HL-60/S4 (cell line): ENCODE data around the gene ADAR.
"Not testable (repeated sequence)": the region's sequence is repeated elsewhere in the genome, so short reads cannot be mapped to it uniquely, and the experiment has no call there.

Experiments
- in situ Hi-C: fragments of 300-500 bp; cut with MboI; formaldehyde crosslinking; loops from 2 replicates; pipeline ENCODE4 v1.14.3; 2022; ENCODE audit warnings: low sequenced_read_pairs

Gene ADAR, protein sequence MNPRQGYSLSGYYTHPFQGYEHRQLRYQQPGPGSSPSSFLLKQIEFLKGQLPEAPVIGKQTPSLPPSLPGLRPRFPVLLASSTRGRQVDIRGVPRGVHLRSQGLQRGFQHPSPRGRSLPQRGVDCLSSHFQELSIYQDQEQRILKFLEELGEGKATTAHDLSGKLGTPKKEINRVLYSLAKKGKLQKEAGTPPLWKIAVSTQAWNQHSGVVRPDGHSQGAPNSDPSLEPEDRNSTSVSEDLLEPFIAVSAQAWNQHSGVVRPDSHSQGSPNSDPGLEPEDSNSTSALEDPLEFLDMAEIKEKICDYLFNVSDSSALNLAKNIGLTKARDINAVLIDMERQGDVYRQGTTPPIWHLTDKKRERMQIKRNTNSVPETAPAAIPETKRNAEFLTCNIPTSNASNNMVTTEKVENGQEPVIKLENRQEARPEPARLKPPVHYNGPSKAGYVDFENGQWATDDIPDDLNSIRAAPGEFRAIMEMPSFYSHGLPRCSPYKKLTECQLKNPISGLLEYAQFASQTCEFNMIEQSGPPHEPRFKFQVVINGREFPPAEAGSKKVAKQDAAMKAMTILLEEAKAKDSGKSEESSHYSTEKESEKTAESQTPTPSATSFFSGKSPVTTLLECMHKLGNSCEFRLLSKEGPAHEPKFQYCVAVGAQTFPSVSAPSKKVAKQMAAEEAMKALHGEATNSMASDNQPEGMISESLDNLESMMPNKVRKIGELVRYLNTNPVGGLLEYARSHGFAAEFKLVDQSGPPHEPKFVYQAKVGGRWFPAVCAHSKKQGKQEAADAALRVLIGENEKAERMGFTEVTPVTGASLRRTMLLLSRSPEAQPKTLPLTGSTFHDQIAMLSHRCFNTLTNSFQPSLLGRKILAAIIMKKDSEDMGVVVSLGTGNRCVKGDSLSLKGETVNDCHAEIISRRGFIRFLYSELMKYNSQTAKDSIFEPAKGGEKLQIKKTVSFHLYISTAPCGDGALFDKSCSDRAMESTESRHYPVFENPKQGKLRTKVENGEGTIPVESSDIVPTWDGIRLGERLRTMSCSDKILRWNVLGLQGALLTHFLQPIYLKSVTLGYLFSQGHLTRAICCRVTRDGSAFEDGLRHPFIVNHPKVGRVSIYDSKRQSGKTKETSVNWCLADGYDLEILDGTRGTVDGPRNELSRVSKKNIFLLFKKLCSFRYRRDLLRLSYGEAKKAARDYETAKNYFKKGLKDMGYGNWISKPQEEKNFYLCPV

DNA sequence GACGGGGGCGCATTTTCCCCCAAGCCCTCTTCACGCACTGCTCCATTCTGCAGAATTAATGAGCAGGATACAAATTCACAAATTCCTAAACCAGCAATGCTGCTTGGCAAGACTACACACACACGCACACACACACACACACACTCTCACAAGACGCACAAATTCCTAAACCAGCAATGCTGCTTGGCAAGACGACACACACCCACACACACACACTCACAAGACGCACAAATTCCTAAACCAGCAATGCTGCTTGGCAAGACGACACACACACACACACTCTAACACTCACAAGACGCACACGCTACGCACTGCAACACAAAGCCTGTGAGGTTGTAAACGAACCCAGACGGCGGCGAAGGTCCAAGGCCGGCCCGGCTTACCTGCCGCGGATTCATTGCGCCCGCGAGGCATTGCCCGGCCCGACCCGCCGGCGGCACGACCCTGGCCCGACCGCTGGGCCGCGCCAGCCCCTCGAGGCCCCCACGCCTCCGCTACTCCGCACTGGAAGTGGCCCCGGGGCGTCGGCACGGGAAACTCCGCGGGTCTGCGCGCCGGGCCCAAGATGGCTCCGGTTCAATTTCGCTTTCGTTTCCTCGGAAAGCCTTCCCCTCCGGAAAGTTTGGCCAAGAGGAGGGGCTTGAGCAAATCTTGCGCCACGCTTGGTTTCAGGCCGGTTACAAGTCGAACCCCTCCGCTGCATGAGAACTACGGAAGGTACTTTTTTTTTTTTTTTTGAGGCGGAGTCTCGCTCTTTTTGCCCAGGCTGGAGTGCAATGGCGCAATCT, at the start of gene ADAR:
ADAR (minus strand) TSS at position 578 of the 788 bp plus-strand sequence; CDS start at position 398, 180 bp downstream.
- in situ Hi-C loops, result no loop called here

DNA sequence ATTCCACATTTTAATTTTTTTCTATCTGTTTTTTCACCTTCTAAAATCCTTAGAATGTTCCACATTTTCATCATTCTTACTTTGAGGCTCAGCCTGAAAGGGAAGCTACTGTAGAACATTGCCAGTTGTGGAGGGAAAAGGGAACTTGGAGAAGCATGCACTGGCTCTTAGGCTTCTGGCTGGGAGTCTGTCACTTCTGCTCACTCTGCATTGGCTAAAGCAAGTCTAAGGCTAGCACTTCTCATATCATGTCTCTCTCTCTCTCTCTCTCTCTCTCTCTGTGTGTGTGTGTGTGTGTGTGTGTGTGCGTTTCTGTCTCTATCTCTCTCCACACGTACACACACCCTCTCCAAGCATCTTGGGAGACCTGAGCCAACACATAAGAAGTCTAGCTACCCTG, 49.6 kb upstream of the ADAR start:
- in situ Hi-C loops, result no loop called here

DNA sequence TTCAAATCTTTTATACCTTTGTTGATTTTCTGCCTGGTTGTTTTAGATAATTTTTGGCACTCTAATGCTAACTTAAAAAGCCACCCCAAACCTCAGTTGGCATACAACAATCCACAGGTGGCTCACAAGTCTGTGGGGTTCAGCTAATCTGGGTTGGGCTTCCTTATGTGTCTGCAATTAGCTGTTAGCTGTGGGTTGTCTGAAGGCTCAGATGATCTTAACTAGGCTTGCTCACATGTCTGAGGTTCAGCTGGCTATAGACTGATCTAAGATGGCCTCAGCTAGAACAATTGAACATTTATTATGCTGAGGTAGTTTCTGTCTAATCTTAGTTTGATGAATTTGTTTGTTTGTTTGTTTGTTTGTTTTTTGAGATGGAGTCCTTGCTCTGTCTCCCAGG, 44.9 kb upstream of the ADAR start:
- in situ Hi-C loops, result no loop called here

DNA sequence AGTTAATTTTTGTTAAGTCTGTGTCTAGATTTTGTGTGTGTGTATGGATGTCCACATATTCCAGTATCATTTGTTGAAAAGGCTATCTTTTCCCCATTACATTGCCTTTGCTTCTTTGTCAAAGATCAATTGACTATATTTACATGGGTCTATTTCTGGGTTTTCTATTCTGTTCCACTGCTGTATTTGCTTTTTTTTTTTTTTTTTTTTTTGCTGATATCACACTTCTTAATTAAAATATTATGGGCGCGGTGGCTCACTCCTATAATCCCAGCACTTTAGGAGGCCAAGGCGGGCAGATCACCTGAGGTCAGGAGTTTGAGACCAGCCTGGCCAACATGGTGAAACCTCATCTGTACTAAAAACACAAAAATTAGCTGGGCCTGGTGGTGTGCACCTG, 36.7 kb upstream of the ADAR start:
- in situ Hi-C loops, result not testable (repeated sequence)

DNA sequence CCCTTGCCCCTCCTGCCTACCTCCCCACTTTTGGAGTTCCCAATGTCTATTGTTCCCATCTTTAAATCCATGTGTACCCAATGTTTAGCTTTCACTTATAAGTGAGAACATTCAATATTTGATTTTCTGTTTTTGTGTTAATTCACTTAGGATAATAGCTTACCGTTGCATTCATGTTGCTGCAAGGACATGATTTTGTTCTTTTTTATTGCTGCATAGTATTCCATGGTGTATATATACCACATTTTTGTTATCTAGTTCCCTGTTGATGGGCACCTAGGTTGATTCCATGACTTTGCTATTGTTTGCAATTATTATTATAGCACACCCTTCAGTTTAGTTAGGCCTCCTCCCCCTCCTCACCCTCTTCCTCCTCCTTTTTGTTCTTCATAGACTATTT, 33.5 kb upstream of the ADAR start:
- in situ Hi-C loops, result no loop called here

DNA sequence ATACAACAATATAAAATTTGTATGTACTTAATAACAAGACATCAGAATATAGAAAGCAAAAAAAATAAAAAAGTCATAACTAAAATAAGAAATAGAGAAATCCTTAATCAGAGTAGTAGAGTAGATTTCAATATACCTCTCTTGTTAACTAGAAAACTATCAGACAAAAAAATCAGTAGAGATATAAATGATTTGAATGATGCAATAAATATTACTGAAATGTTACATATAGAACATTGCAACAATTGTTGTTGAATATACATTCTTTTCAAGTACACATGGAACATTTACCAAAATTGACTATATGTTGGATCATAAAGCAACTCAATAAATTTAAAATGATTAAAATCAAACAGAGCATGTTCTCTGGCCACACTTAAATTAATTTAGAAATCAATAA, 31.9 kb upstream of the ADAR start:
- in situ Hi-C loops, result no loop called here

DNA sequence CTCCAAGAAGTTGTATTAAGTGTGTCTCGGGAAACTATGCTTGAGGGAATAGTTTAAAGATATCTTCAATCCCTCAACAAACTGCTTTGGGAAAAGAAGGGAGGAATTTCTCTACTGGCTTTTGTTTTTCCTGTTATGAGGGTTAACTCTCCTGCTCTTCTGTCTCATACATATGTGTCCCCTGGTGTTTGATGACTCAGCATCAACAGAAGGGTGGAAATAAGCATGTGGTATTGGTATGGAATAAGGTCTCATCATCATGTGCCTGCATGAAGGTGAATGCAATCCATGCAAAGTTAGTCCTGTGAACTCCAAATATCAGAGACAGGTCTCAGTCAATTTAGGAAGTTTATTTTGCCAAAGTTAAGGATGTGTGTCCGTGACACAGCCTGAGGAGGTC, 27.2 kb upstream of the ADAR start:
- in situ Hi-C loops, result no loop called here

DNA sequence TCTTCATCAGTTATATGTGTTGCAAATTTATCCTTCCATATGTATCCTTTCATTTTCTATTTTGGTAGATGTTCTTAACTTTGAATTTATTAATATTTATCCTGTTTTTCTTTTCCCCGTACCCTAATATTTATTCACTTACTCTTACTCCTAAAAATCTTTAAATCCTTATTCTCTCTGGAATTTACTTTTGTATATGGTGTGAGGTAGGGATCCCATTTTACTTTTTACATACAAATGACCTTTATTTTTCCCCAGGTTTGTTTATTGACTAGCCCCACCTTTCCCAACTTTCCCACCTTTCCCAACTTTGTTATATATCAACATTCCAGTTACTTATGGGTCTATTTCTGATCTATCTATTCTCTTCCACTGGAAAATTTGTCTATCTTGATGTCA, 21.7 kb upstream of the ADAR start:
- in situ Hi-C loops, result no loop called here

DNA sequence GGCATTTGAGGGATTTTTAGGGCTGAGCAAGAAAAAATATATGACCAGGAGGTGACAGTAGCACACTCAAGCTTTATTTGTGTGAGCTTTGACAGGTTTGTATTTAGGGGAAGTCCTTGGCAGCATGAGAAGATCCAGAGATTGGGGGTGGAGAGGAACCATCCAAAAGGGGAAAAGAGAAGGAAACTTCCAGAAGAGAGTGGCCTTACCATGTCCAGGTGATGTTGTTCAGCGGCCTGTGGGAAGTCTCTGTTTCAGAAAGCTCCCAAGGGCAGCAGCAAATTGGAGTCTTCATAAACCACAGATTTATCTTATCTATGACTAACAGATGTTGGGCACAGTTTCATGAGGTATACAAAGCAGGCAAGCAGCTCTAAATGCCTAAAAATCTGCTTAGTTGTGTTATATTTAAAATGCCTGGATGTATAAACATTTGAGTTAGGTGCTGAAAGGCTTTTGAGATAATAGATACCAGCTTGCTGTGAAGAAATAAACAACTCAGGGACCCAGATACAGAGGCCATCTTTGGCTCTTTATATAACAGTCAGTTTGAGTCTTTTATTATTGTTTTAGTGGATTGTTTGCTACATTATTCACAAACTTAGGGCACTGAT, 21.2 kb upstream of the ADAR start:
- in situ Hi-C loops, result no loop called here

DNA sequence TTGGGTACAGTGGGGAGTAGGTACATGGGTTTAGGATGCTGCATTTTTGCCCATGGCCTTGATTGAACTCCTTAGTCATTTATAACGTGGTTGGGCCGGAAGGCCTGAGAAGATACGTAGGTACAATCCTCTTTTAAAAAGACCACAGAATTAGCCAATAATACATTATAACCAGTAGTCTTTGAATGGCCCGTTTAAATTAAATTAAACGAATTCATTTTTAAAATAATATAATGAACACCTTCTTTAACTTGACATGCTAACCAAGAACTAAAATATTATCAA, 20.1 kb upstream of the ADAR start:
- in situ Hi-C loops, result no loop called here

DNA sequence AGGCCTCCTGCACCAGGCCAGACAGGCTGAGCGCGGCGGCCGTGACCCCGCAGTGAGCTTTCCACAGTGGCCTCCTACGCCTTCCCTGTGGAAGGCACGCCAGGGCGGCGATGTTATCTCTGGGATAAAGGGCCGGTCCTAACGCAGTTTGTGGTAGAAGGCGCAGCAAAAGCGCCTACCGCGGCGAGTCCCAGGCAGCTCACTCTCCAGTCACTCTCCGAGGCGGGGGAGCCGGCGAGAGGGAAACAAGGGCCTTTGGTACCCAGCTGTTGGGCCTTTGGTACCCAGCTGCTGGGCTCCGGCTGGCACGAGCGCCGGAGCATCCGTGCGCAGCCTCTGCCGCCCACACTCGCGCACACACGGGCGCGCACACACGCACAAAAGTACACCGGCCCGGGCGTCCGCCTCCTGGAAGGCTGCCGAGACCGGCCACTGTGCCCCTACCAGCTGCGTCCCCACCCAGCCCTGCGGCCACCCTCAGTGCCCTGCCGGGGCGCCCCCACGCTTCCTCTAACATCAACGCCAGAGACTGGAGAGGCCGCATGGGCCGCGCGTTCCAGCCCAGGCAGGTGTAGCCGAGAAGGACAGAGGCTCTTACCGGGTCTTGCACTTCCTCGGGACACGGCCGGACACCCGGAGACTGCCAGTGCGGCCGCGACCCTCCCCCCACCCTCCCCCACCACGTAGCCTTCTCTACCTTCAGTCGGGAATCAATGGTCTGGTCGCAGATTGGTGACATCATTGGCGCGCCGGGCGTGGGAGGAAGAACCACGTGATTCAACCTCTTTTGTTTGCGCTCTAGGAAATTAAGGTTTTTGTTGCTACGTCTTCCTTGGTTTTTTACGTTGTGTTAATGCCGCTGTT, 19.5 kb upstream of the ADAR start:
- in situ Hi-C loops, result no loop called here

DNA sequence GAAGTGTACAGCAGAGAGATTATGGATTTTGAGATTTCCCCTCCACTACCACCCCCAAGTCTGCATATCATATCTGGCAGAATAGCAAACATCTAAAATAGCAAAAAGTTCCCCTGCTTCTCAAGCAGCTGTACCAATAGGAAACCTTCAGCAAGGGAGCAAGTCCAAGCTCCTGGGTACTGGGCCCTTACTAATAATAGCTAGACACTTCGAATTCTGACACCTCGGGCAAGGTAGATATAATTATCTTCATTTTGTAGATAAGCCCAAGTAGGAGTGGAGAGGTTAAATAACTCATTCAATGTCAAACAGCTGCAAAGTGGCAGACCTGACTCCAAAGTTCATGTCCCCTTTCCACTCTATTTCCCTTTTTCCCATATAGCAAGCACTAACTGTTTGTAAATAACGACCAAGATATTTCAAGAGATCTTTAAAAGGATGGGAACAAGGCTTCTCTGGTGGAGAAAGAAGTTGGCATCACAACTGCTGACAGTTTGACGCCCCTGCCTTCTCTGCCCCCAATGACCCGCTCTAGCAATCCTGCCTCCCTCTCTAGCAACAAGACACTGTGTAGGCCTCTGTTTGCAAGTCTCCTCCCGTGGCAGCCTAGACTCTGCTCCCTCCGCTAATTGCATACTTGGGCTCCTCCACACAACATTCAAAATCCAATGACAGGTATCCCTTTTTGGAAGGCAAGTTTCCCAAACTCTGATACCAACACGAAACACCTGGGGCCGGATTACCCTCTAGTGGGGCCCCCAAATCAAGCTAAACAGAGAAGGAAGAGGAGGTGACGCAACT, 18.7 kb upstream of the ADAR start:
- in situ Hi-C loops, result no loop called here

DNA sequence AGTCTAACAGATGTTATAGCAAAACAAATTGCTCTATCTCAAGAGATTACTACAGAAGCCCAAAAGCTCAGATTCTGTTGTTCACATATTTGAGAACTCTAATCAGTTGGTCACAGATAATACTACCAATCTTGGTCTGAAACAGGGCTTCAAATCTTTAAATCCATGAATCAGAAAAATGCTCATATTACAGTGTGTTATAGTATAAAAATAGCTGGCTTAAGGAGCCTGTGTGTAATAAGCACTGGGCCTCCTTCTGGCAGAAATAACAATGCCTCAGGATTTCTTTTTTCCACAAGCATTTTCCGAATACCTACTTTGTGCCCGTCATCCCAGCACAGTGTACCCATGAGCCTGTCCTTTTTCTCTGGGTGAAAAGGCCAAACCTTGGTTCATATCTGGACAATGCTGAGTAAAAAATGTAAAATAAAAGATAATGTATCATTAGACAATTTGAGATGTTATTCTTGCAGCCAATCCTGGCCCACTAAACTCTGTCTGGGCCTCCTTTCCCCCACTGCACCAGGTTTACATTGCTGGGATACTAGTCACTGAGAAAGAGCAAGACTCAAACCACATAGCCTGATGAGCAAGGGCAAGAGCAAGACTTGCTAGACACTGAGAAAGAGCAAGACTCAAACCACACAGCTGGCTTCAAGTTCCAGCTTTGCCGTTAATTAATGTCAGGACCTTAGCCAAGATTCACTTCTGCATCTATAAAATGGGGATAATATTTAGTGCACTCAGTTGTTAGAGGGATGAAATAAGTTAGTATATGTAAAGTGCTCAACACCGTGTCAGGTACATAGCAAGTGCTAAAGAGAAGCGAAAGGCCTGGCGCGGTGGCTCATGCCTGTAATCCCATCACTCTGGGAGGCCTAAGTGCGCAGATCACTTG, 17.0 kb upstream of the ADAR start:
- in situ Hi-C loops, result no loop called here

DNA sequence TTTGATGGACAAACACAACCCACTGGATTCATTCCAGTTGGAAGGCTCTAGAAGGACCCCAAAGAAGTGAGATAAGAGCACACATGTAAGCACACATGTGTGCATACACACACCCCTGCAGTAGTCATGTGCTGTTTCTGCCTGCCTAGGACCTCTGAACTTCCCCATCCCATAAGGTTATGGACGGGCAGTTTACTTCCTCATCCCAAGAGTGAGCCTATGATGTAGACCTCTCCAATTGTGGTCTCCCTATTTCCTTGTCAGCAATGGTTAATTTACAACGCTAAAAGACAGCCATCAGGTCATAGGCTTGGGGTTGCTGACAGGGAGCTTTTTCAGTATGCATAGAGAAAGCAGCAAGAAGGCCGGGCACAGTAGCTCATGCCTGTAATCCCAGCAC, 15.4 kb upstream of the ADAR start:
- in situ Hi-C loops, result no loop called here

DNA sequence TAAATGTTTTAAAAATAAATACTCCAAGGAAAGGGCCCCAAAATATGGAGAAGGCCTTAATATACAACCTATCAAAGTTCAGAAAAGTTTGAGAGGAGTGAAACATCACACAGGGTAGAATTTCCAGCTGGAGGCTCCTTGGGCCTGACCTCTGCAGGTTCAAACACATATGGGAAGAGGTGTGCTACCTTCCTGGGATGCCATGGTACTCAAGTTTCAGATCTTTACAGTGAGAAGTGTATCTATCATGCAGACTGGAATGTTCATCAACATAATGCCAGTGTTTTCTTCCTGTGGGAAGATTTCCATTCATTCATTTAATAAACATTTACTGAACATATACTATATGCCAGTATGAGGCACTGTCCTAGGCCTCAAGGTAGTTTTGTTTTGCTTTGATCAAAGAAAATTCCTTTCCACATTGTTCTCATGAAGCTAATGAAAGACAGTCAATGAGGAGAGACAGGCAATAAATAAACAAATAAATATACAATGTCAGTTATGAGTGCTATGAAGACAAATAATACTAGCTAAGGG, 14.6 kb upstream of the ADAR start:
- in situ Hi-C loops, result no loop called here

DNA sequence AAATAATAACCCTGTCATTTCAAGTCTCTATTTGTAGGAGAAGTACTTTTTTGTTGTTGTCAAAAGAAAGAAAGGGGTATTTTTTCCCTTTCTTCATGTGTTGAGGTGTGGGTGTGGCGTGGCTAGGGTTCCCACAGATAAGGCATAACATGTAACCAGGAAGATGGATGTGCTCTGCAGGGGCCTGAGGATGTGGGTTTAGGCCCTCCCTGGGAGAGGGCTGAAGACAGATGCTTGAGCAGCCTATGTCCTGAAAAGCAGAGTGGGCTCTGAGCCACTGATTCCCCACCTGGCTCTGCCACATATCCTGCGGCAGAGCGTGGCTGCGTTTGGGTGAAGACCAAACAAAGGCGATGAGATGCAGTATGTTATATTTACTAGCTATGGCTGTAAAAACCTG, 13.9 kb upstream of the ADAR start:
- in situ Hi-C loops, result no loop called here

DNA sequence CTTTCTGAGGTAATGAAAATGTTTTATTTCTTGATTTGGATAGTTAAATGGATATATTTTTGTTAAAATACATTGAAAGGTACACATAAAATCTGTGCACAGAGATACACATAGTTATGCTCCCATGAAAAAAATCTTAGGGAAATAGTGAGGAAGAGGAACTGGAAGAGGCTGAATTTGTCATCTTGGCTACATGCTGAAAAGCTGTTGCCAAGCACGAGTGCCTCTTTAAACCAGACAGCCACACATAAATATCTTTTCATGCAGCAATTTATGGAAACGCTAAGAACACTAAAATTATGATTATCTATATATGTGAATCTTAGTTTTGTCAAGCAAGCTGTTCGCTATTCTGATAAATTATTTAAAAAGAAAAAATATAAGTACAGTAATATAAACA, 12.8 kb upstream of the ADAR start:
- in situ Hi-C loops, result no loop called here
